A549 treated with AZD2906 at 1 μM for 4 hours (cell line): ENCODE measurements around the gene PTPRJ. TPM values are rescaled to one million over a fixed set of nuclear protein-coding genes. Genes with fewer than 3 reads are reported as not detected.

Source experiments
- total RNA-seq: library from RNA; stranded (reverse); fragments of 200-300 nt; extraction: Qiagen RNA extraction; gene quantifications from 5 replicates; pipeline ENCODE4 v1.2.3, GENCODE V29; 2022

The PTPRJ gene
- total RNA-seq, result 37.8 to 64.4 TPM (median 52.7 TPM) in 5 replicates

DNA sequence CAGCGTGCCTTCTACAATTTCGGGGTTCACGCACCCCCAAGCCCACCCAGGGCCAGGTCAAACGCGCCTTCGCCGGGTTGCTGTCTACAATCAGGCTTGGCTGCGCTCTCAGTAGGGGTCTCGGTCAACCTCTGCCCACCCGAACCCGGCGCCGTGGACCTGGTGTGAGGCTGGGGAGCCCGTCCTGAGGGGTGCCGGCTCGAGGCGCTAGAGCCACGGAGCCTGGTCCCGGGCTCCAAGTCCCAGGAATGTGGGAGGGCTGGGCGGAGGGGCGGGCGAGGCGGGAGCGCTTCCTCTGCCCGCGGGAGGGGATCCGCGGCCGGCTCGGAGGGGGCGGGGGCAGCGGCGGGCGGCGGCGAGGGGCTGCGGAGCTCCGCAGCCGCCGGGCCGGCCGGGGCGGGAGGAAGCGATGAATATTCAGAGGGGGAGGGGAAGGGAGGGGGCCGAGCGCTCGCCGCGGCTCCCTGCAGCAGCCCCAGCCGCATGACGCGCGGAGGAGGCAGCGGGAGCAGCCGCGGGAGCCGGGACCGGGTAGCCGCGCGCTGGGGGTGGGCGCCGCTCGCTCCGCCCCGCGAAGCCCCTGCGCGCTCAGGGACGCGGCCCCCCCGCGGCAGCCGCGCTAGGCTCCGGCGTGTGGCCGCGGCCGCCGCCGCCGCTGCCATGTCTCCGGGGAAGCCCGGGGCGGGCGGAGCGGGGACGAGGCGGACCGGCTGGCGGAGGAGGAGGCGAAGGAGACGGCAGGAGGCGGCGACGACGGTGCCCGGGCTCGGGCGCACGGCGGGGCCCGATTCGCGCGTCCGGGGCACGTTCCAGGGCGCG, at the start of gene PTPRJ:
Gene PTPRJ, plus strand, starts transcription at position 472 of the 819 bp plus-strand sequence. CDS start 354 bp downstream, outside the sequence.

DNA sequence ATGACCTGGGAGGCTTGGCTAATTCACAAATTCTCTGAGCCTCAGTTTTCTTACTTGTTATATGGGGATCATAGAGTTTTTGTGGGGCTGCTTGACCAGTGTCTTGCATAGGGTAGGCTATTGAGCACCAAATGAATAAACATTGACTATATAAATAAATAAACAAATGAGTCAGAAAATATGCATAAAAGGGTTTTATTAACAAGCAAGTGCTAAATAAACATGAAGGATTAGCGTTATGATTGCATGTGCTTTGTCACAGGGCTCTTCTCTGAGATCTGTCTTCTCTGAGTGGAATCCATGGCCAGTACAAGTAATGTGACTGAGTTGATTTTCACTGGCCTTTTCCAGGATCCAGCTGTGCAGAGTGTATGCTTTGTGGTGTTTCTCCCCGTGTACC, 236.2 kb downstream of the PTPRJ start, which contains the start of gene OR4B1:
Gene OR4B1, plus strand, starts transcription at position 301 of the 400 bp plus-strand sequence. Its CDS starts 0 bp downstream, at position 301.

Other genes with a start within 250 kb of the PTPRJ start
- 42.7 to 57.9 TPM (median 46.9 TPM) in 5 replicates for gene FNBP4, start 213.2 kb upstream of the PTPRJ start, total RNA-seq
- 25.1 to 33.2 TPM (median 28.4 TPM) in 5 replicates for gene NUP160, start 132.2 kb upstream of the PTPRJ start, total RNA-seq
- gene OR4B1, start 236.3 kb downstream of the PTPRJ start, total RNA-seq, result not detected in 5 replicates